Limb (tissue), 2 donors: Measurements from ENCODE around the gene RPRD1B.

ENCODE experiments used
- DNase-seq, 2 donors: peaks; one replicate each; pipeline ENCODE4 v3.0.0-alpha.2; 2016; ENCODE audit errors: extremely low spot score in 2 of 2

Gene RPRD1B

DNA sequence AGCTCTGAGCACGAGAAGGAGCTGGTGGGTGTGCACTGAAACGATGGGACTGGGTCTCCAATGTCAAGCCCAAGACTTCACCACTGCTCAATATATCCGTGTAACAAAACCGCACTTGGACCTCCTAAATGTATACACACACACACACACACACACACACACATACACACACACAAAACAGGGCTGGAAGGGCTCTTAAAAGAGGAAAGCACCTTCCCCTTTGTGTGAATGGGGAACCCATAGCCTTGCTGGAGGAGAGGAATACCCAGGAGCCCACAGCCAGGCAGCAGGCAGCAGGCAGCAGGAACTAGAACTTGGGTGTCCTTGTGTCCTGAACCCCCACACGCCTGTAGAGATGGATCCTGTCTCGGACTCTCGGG lies 101.7 kb downstream of the RPRD1B start:
- no peak for DNase-seq

DNA sequence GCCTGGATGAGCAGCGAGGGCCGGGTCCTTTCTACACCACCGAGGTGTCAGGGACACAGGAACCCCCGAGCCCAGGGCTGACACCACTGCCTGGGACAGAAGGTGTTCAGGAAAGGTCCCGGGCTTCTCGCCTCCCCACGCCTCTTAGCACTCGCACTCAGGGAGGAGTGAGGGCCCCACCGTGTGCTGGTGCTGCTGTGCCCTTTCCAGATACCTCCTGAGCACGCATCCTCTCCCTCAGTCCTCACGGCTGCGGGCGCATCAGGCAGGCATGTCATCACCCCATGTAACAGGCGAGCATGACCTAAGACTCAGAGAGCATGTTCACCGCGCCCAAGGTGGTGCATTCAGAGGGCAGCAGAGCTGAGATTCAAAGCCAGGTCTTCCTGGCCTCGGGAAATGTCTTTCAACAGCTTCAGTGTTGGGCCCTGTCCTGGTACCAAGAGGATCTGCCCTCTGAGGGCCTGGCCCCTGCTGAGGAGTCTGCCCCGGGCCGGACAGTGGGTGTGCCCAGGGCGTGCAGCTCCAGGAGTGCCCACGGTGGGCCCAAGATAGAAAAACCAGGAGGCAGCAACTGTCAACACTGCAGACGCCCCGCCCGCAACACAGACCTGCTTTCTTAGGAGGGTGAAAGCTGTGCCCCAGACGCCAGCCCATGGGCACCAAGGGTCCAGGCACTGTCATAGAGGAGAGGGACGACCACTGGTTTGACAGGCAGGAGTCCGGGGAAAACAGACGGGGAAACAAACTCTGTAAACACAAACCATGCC lies 102.3 kb downstream of the RPRD1B start:
- DNase-seq, result no peak

DNA sequence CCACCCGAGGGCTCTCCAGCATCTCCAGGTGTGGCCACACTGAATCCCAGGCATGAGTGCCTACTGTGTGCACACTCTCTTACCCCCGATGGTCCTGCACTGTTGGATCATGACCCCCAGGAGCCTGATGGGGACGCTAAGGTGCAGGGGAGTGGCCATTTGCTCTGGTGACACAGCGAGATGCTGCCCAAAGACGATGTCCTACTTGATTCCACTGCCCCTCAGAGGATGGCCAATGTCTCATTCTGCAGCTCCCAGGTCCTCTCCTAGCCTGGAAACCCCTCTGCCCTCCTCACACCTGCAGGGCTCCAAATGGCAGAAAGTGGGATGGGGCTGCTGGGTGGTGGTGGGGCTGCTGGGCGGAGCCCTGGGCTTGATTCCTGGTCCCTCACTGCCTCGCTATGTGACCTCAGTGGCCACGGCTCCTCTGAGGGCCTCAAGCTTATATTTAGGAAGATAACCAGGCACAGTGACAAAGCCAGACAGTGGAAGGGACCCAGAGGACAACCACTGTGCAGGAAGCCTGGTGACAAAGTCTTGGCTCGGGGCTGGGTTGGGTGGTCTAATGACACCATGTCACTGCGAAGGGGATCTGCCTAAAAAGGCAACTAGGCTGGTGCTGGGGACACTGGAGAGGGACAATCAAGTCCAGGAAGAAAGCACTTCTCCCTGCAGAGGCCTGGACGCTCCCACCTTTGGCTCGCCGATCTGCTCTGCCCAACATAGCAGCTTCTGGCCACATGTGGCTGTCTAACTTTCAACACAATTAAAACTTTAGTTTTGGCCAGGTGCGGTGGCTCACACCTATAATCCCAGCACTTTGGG lies 103.1 kb downstream of the RPRD1B start:
- no peak for DNase-seq

DNA sequence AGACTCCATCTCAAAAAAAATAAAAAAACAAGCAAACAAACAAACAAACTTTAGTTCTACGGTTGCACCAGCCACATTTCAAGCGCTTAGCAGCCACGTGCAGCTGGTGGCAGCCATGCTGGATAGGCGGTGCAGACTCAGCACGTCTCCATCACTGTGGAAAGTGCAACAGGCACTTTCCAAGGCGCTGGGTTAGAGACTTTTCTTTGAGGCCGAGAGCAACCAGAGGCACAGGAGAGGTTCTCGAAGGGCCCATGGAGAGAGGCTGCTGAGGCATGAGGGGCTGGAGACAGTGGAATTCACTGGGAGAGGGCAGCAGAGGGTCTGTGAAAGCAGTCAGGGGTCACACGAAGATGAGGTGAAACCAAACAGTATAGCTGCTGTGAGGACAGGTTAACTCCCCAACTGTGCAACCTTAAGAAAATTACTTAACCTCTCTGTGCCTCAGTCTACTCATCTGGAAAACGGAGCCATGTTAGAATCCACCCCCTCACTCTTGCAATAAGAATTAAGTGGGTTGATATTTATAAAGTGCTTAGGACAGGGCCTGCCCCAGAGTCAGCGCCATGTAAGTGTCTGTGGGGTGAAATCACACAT lies 104.0 kb downstream of the RPRD1B start:
- no peak for DNase-seq

DNA sequence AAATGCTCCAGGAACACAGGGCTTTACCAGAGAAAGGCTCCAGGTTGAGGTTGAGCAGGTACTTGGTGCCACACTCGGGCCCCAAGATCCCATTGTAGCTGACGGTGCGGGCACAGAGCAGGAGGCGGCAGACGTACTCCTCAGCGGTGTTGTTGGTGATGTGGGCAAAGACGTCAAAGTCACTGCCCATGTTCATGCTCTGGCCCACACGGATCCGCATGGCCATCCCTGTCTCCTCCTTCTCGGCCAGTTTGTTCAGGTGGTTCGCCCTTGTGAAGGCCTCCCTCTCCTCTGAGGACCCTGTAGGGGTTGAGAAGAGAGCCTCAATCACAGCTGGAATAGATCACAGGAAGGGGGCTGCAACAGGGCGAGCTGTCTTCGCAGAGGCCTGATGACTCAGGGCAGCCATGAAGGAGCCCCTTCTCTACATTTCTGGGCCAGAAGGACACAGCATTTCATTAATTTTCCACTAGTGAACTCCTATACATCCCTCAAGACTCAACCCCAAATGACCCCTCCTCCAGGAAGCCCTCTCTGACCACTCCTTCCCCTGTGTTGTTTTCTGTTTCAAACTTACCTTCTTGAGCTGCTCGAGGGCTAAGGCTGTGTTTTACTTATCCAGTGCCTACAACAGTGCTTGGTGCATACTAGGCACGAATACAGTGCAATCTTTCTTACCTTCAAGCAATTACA lies 104.7 kb downstream of the RPRD1B start:
- DNase-seq, result no peak

DNA sequence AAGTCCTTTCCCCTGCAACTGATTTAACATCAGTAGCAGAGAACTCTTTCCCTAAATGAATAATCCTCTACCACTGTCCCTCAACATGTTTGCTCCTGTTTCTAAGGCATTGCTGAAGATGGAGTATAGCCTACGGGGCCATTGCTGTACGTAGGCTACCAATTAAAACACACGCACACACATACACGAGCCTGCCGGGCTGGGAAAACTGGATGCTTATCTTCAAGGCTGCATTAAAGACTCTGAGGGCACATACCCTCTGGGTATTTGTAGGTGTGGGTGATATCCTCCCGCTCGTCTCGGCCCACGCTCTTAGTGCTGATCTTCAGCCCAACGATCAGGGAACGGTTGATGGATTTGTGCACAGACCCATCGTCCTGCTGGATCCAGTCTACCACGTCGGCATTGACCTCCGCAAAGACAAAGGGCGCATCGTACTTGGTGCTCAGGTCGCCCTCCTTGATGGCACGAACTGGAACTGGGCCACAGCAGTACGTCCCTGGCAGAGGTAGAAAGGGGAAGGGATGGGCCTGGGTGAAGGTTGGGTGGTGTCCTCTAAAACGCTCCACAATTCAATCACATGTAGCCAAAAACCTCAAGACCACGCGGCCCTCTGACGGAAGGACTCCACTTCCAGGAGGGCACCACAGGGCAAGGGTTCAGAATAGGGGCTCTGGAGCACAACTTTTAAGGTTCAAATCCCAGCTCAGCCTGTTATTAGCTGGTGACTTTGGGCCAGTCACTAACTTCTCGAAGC lies 105.8 kb downstream of the RPRD1B start:
- no peak for DNase-seq

DNA sequence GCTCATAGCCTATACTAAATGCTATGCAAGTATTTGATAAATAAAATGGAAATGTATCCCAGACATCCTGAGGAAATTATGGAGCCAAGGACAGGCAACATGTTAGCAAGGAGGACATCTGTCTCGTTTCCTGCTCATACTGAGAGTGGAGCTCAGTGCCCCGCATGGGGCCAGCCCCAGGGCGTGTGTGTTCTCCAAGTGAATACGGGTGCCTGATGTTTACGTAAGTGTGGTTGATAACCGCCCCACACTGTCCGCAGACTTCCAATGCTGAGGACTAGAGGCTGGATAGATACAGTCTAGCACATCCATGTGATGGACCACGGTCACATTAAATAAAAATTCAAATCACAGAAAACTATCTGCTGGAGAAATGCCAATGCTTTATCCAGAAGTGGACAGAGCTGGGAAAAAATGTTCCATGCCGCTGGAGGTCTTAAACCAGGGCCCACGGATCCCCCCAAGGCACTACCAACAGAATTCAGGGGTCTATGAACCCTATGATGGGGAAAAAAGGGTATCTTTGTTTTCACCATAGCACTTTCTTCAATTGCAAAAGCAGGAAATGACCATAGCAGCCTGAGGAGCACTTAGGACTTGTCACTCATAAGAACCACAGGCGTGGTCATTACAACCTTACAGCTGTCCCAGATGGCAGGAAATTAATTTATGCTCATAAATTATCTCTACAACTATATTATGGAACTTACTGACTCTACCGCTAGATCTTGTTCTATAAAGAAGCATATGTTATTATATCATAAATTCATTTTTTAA lies 106.6 kb downstream of the RPRD1B start:
- no peak for DNase-seq

DNA sequence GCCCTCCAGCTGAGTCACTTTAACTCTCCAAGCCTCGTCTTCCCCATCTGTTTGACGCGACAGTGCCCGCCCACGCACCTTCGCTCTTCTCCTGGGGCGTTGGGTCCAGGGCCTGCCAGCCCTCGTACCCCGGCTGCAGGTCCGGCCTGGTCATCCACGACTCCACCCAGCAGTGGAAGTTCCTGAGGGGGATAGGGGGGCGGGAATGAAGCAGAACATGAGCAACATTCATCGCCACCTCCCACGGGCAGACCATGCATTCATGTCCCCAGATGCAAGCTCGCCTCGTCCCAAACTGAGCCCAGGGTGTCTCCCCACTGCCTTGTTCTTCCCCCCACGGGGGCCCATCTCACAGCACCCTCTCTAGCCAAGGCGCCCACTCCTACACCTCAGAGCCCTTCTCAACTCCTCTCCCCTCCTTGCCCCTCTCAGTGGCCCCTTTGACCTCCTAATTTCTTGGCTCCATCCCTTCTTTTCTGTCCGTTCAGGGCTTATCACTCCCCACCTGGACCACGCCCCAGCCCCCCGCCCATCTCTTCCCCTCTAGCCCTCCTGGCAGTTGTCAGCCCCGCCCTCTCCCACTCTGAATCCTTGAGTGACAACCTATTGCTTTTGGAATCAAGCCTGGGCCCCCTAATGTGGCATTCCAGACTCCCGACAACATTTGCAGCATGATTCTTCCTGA lies 107.8 kb downstream of the RPRD1B start:
- DNase-seq, result no peak
